ENCODE results near the gene ENTREP3. TPM values are rescaled to one million over a fixed set of nuclear protein-coding genes. Genes with fewer than 3 reads are reported as not detected.
"Not testable (repeated sequence)": the region's sequence is repeated elsewhere in the genome, so short reads cannot be mapped to it uniquely, and the experiment has no call there.

Gene ENTREP3
- total and polyA plus RNA-seq, 11 donors = 5.1 to 24.4 (median 12.8) TPM

DNA sequence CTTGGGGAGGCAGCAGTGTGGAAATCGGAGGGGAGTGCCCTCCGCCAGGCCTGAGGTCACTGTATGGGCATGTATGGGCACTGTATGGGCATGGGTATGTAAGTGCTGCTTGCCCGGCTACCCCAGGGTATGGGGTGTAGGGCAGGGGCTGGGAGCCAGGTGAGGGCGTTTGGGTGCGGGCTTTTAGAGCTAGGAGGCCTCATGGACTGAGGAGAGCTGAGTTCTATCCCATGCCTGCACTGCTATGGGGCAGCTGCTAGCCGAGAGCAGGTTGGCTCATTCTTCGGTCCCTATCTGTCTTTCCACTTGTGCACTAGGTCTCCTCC lies 40.6 kb upstream of the ENTREP3 start:
- H3K27me3 ChIP-seq = peaks cover 6 to 41% (median 29%) of the 10 kb centered on the region in 9 donors
- H3K27ac ChIP-seq = no peak overlapping the region
- TF ChIP-seq POLR2A (IDR thresholded peaks at IDR 0.05) = no peak
- TF ChIP-seq, protein P1, sequence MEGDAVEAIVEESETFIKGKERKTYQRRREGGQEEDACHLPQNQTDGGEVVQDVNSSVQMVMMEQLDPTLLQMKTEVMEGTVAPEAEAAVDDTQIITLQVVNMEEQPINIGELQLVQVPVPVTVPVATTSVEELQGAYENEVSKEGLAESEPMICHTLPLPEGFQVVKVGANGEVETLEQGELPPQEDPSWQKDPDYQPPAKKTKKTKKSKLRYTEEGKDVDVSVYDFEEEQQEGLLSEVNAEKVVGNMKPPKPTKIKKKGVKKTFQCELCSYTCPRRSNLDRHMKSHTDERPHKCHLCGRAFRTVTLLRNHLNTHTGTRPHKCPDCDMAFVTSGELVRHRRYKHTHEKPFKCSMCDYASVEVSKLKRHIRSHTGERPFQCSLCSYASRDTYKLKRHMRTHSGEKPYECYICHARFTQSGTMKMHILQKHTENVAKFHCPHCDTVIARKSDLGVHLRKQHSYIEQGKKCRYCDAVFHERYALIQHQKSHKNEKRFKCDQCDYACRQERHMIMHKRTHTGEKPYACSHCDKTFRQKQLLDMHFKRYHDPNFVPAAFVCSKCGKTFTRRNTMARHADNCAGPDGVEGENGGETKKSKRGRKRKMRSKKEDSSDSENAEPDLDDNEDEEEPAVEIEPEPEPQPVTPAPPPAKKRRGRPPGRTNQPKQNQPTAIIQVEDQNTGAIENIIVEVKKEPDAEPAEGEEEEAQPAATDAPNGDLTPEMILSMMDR (IDR thresholded peaks at IDR 0.05) = no peak
- peaks cover 0 to 10% (median 4%) of the 10 kb centered on the region in 12 donors for H3K4me1 ChIP-seq
- intact Hi-C loops (cut with DNase I) = no loop called here
- H3K36me3 ChIP-seq = no peaks in the 10 kb centered on the region
- DNase-seq (no peak), ATAC-seq (no peak)
- 86 to 90% (median 88%) methylated on average over 7 of the region's 7 CpGs for whole genome bisulfite sequencing, 4 donors
- no peaks in the 10 kb centered on the region for H3K9me3 ChIP-seq
- H3K4me3 ChIP-seq = no peak overlapping the region

DNA sequence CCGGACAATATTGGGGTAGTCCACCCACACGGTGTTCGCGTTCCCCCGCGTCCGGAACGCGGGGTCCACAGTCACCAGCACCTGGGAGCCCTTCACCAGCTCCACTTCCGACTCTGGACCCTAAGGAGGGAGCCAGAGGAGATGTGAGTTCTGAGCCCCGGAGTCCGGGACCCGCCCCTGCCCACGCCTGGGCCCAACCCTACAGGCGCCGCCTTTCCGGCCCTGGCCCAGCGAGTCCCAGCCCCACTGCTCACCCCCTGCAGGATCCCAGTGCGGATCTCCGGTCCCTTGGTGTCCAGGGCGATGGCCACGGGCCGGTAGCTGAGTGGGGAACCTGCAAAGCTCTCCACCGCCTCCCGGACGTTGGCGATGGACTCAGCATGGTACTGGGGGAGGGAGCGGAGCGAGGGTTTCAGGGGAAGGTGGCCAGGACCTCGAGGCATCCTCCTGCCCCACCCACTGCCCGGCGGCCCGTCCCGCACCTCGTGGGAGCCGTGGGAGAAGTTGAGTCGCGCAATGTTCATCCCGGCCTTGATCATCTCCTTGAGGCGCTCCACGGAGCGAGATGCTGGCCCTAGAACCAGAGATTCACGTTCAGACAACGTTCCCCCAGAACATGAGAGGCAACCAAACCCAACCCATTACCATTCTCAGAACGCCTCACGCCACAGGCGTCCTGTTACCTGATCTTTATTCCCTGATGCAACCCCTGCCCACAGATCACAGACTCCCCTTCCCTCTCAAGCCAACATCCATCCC lies 40.1 kb upstream of the ENTREP3 start:
- ATAC-seq (peak in 3 of 4 donors; percentile 38 to 53 (median 48)), DNase-seq (no peak)
- Histone ChIP-seq H3K36me3 (no peaks in the 10 kb centered on the region), H3K4me1 (peaks cover 0 to 10% (median 4%) of the 10 kb centered on the region in 12 donors), H3K9me3 (no peaks in the 10 kb centered on the region), H3K27ac (no peak overlapping the region), H3K27me3 (peaks cover 6 to 41% (median 29%) of the 10 kb centered on the region in 9 donors), H3K4me3 (peak overlapping the region in 9 of 12 donors; percentile 6 to 30 (median 14))
- whole genome bisulfite sequencing, 4 donors = 12 to 25% (median 13%) methylated on average over 13 to 47 of the region's 47 CpGs
- intact Hi-C loops (cut with DNase I) = no loop called here
- TF ChIP-seq, protein P1 (IDR thresholded peaks at IDR 0.05) = no peak
- no peak for TF ChIP-seq POLR2A (IDR thresholded peaks at IDR 0.05)

DNA sequence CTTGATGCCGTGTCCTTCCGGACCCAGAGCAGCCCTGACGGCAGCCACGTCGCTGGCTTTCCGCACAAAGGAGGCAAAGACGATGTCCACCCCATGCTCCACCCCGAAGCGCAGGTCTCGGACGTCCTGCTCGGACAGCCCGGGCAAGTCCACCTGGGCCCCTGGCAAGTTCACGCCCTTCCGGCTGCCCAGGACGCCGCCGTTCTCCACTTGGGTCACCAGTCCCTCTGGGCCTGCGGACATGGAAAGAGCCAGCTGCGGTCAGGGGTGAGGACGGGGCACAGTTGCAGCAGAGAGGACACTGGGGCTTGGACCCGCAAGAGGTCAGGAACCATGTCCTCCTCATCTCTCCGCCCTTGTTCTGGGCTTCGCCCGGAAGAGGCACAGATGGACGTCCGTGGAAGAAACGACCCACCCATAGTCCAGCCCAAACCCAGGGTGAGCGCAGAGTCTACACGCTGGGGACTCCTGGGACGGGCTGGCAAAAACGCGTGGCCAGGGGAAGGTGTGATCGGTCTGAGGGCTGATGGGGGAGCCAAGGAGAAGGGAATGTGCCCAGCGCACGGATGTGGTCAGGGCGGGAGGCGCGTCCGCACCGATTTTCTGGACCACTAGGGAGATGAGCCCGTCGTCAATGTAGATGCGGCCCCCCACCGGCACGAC lies 39.4 kb upstream of the ENTREP3 start:
- Histone ChIP-seq H3K4me3 (peak overlapping the region in 5 of 12 donors; percentile 8 to 30 (median 14)), H3K27me3 (peaks cover 6 to 41% (median 29%) of the 10 kb centered on the region in 9 donors), H3K9me3 (no peaks in the 10 kb centered on the region), H3K4me1 (peaks cover 0 to 10% (median 4%) of the 10 kb centered on the region in 12 donors), H3K27ac (no peak overlapping the region), H3K36me3 (no peaks in the 10 kb centered on the region)
- TF ChIP-seq, protein P1 (IDR thresholded peaks at IDR 0.05) = no peak
- no peak for TF ChIP-seq POLR2A (IDR thresholded peaks at IDR 0.05)
- ATAC-seq = peak in 2 of 4 donors; percentile 9 to 18
- intact Hi-C loops (cut with DNase I) = no loop called here
- no peak for DNase-seq
- WGBS, 4 donors = 28 to 36% (median 32%) methylated on average over 27 to 46 of the region's 46 CpGs

DNA sequence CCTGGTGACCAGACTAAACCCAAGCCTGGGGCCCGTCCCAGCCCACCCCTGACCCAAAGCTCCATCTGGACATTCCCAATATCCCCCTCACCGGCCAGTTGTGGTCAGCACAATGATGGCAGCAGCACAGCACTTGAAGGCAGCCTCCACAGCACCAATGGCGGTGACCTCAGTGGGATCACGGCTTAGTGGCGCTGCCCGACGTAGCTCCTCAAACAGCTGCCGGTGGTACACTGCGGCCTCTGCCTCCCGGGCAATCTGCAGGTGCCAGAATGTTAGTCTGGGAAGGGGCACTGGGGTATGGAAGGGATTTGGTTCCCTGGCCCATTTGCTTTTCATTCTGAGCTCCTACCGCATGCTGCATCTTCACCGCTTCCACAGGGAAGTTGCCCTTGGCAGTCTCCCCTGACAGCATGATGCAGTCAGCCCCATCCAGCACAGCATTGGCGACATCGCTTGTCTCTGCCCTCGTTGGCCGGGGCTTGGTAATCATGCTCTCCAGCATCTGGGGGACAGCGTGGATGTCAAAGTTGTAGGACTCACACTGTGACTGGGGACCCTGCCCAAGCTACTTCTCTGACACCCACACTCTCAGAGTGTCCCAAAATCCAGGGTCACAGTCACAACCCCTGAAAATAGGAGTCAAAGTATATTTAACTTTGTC lies 37.9 kb upstream of the ENTREP3 start:
- Histone ChIP-seq H3K36me3 (no peaks in the 10 kb centered on the region), H3K27me3 (peaks cover 6 to 41% (median 29%) of the 10 kb centered on the region in 9 donors), H3K4me1 (peaks cover 0 to 10% (median 4%) of the 10 kb centered on the region in 12 donors), H3K9me3 (no peaks in the 10 kb centered on the region), H3K27ac (no peak overlapping the region), H3K4me3 (no peak overlapping the region)
- DNase-seq (no peak), ATAC-seq (no peak)
- intact Hi-C loops (cut with DNase I) = no loop called here
- no peak for TF ChIP-seq POLR2A (IDR thresholded peaks at IDR 0.05)
- TF ChIP-seq, protein P1 (IDR thresholded peaks at IDR 0.05) = no peak
- WGBS, 4 donors = 85 to 89% (median 86%) methylated on average over 17 of the region's 17 CpGs

DNA sequence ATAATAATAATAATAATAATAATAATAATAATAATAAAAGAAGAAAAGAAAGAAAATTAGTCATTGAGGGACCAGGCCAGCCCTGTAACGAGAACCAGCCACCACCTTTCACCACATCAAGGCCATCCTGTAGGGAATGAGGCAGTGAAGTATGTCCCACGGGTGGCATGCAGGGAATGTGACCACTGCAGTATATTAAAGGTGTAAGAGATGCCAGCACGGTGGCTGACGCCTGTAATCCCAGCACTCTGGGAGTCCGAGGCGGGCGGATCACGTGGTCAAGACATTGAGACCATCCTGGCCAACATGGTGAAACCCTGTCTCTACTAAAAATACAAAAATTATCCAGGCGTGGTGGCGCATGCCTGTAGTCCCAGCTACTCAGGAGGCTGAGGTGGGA lies 35.7 kb upstream of the ENTREP3 start:
- H3K4me3 ChIP-seq; H3K9me3 ChIP-seq; DNase-seq; H3K36me3 ChIP-seq; intact Hi-C loops (cut with DNase I); H3K27ac ChIP-seq; ATAC-seq: not testable (repeated sequence)
- Histone ChIP-seq H3K4me1 (peaks cover 0 to 10% (median 4%) of the 10 kb centered on the region in 12 donors), H3K27me3 (peaks cover 6 to 28% (median 20%) of the 10 kb centered on the region in 9 donors)
- whole genome bisulfite sequencing, 4 donors = 64 to 73% (median 68%) methylated on average over 10 of the region's 10 CpGs

All from heart left ventricle (tissue), 16 donors.